ENCODE data around the gene ZNF804A.

GRCh38 chr2:184923751-184924150 lies 325.4 kb downstream of the ZNF804A start:
- TF ChIP-seq, protein P1, sequence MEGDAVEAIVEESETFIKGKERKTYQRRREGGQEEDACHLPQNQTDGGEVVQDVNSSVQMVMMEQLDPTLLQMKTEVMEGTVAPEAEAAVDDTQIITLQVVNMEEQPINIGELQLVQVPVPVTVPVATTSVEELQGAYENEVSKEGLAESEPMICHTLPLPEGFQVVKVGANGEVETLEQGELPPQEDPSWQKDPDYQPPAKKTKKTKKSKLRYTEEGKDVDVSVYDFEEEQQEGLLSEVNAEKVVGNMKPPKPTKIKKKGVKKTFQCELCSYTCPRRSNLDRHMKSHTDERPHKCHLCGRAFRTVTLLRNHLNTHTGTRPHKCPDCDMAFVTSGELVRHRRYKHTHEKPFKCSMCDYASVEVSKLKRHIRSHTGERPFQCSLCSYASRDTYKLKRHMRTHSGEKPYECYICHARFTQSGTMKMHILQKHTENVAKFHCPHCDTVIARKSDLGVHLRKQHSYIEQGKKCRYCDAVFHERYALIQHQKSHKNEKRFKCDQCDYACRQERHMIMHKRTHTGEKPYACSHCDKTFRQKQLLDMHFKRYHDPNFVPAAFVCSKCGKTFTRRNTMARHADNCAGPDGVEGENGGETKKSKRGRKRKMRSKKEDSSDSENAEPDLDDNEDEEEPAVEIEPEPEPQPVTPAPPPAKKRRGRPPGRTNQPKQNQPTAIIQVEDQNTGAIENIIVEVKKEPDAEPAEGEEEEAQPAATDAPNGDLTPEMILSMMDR (IDR thresholded peaks at IDR 0.05): no peak
- no peak for TF ChIP-seq POLR2A (IDR thresholded peaks at IDR 0.05)

Measured in uterus (tissue), 2 donors.